HG02938 (cell line): ENCODE measurements around the gene CLINT1.

Source experiments
- ATAC-seq: cut with Tn5 transposase; IDR thresholded peaks from one replicate; pipeline ENCODE4 v1.9.1; 2021; ENCODE audit warnings: mild to moderate bottlenecking, moderate library complexity; ENCODE audit not compliant: unreplicated experiment

CLINT1 gene

DNA sequence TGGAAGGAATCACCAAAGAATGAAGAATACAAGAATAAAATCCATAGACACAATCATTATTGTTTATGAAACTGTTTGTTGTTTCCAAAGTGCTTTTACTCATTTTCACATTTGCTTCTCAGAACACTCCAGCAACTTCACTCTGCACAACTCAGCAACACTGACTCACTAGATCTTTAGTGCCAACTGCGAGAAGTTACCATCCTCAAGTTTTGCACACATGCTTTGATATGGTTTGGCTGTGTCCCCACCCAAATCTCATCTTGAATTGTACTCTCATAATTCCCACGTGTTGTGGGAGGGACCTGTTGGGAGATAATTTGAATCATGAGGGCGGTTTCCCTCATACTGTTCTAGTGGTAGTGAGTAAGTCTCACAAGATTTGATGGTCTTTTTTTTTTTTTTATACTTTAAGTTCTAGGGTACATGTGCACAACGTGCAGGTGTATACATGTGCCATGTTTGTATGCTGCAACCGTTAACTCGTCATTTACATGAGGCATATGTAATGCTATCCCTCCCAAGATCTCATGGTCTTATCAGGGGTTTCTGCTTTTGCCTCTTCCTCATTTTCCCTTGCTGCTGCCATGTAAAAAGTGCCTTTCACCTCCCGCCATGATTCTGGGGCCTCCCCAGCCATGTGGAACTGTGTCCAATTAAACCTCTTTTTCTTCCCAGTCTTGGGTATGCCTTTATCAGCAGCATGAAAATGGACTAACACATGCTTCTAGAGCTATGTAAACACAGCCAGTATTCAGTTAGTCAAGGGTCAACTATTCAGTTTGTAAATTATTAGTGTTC lies 36.9 kb downstream of the CLINT1 start:
- ATAC-seq = no peak

DNA sequence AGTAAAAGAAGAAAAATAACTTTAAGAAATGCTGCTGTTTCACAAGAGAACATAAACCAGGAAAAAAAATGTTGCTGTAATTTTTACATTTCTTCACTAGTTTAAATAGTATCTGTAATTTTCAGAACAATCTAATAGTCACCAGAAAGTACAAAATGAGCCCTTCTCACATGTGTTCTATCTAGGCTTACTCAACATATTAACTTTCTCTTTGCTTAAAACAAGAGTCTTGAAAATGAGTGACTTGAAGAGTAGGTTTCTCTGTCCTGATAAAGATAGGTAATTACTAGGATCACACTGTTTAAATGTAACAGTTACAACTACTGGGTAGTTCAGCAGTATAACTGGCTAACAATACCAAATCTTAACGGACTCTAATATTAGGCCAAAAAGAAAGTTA lies 37.5 kb downstream of the CLINT1 start:
- no peak for ATAC-seq

DNA sequence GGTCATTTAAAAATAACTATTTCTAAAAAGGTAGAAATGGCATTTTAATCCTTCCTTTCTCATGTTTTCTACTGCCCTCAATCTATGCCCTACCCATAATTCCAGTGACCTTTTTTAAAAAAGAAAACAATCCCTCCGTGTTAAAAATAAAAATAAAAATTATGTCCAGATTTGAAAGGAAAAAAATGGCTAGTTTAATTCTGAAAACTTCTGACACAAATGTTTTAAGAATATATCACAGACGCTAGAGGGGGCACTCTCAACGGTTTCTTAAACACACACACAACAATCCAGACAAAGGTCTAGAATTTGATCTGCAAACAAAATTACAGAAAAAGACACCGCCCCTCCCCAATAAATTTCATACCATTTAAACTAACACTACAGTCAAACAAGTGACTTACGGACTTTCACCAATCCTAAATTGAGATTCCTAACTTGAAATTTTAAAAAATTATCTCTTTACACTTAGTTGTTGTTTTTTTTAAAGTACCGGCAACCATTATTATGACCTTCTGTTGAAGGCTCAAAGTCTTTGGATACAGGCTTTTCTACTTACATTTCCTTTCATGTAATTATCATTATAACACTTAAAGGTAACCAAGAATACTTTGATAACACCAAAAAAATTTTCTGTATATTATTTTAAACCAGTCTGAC lies 38.2 kb downstream of the CLINT1 start:
- ATAC-seq = no peak

DNA sequence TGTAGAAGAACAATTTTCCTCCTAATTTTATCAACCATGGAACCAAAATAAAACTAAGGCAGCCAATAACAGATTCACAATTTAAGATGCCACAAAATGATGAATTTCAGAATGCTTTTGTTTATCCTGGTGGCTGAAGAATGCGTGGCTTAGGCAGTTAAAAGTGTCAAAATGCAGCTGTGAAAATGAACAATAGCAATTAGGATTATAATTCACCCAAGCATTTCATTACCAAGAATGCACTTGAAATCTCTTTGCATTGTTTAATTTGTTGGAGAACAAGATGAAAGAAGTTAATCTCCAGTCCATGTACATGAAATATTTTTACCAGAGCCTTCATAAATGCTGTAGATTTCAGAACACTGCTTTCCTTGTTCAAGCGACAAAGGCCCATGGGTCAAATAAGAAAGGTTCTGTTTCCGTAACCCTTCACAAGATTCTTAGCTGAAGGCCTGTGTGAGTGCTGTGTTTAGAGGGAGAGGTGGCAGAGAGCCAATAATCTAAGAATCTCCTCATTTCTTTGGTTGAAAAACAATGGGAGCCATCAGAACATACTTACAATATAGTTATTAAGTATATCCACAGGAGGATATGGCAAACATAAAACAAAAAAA lies 39.3 kb downstream of the CLINT1 start:
- ATAC-seq = no peak

DNA sequence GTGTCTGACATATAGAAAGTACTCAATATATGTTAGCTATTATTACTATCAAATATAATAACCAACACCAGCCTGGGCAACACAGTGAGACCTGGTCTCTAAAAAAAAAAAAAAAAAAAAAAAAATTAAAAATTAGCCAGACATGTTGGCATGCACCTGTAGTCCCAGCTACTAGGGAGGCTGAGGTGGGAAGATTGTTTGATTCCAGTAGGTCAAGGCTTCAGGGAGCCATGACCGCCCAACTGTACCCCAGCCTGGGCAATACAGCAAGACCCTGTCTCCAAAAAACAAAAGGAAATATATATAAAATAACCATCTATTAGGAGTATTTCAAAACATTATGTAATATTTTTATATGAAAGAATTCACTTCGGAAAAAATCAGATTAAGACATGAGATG lies 40.6 kb downstream of the CLINT1 start:
- no peak for ATAC-seq

DNA sequence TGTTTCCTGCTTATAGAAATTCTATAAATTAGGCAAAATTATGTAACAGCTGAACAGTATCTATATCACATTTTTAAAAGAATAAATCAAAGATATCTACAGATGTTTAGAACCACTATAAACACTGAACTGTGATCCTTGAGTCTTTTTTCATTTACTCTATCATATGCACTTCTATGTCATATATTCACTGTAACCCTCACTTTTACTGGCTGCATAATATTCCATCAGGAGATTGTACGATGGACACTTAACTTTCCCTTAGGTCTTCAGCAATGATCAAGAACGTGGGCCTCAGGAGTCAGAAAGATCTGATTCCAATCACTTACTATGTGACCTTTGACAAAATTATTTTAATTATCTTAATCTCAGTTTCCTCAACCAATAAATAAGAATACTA lies 41.0 kb downstream of the CLINT1 start:
- no peak for ATAC-seq

DNA sequence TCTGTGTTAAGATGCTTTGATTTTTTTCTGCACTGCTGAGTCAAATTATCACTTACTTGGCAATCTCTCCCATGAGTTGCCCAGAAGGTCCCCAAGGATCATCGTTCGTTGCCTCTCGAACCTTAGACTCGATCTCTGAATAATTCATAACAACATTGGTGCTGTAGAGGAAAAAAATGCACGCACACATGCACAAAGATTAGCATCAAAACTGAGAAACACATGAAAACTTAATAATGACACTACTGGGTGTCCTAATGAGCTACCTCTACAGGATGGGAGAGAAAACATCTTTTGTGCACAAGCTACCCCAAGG lies 41.6 kb downstream of the CLINT1 start:
- ATAC-seq = no peak

DNA sequence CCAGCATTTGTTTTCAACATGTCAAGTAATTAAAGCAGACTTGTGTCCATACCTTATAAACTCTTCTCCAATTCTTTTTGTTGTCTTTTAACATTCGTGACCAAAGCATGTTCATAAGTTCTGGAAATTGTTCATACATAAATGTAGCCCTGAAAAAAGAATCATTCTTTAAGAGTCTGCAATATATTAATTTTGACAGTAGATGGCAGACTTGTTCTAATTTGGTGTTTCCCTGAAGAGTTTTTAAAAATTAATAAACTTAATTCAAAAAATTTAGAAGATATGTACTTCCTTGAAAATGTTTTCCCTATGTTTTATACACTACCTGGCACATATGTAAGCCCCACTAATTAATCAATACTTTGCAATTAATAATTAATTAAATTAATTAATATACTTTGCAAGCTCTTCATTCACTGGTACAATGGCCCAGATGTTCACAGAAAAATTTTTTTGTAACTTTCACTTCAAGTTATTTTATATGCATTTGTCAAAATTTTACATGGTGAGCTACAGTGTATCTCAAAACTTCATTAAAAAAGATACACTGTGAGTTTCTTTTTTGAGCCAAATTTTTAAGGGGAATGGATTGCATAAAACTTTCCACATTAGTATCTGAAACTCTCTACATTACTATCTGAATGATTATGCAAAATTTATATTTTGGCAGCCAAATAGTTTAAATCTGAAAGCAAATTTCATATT lies 42.1 kb downstream of the CLINT1 start:
- ATAC-seq = no peak

DNA sequence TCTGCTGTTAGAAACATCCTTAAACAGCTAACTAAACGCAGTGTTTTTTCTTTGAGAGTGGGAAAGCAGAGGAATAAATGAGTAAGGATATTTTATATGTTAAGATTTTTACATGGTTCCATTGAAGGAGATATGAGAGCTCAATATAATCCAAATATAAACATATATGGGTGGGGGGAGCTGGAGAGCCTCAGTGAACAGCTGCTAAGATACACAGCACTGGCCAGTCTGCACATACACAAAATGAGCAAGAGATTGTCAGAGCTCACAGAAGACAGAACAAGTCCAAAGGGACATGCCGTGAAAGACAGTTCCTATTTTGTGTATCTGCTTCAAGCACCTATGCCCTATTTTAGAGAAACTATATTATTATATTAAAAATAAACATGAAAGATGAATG lies 46.9 kb downstream of the CLINT1 start:
- no peak for ATAC-seq

DNA sequence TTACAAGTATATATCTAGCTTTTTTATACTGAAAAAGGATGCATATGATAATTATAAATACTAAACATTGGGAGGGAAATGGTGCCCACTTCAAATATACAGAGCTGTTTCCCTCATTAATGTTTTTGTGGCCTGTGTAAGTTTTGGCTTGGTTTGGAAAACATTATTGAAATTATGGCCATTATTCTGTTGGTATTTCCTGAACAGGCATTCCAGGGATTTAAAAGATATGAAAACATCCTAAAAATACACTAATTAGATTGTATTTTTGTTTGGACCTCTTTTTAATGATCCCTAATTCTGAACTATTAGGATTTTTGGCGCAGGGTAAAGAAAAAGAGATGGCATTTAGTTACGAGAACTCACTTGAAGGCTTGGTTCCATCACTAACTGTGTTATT lies 50.9 kb downstream of the CLINT1 start:
- no peak for ATAC-seq

DNA sequence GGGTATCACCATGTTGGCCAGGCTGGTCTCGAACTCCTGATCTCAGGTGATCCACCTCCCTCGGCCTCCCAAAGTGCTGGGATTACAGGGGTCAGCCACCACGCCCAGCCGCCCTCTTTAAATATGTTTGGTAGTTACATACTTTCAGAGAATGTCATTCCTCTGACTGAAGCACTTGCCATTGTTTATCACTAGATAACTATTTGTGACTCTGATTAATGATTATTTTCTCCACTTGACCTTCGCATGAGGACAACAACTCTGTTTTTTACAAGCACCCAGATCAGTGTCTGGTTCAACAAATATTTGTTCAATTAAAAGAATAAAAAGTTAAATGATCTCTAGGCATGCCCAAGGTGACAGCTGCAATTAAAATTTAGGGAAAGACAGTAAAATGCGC lies 56.2 kb downstream of the CLINT1 start:
- no peak for ATAC-seq

DNA sequence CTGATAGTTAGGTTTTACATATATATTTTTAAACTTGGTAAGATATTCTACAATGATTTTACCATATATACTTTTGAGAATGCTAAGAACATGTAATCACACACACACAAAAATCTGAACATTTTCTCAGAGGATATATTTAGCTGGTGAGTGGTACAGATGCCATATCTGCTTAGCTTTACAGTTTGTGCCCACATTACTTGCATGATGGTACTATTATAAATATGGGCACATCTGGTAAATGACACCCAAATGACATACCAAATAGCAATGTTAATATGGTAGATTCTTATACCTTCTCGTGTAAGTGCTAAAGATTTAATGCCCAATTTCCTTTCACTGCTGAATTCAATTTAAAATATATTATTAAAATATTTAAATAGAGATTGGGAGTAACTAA lies 58.8 kb downstream of the CLINT1 start:
- ATAC-seq = no peak

DNA sequence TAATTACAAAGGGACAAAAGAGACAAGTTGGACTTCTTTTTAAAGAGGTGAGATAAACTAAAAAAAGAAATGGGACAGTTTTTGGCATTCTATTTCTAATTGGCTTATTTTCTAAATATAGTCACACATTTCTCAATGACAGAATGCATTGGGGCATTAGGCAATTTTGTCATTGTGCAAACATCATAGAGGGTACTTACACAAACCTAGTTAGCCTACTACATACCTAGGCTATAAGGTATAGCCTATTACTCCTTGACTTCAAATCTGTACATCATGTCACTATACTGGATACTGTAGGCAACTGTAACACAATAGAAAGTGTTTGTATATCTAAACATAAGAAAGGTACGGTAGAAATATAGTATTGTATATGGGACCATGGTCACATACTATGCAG lies 59.4 kb downstream of the CLINT1 start:
- no peak for ATAC-seq

DNA sequence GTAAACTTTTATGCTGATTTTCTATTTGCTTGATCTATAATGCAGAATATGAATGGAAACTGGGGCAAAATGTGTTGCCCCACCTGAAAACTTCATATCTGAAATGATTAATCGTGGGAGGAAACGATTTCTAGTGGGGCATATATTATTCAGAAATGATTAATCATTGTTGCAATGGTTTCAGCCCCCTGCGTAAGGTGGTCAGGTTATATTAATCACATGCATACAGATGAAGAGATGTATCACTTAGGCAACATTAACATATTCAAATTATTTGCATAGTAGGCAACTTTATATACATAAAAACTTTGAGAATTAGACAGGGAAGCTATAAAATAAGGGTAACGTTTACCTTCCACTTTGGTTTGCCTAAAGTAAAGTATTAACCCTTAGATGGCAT lies 65.6 kb downstream of the CLINT1 start:
- ATAC-seq = no peak

DNA sequence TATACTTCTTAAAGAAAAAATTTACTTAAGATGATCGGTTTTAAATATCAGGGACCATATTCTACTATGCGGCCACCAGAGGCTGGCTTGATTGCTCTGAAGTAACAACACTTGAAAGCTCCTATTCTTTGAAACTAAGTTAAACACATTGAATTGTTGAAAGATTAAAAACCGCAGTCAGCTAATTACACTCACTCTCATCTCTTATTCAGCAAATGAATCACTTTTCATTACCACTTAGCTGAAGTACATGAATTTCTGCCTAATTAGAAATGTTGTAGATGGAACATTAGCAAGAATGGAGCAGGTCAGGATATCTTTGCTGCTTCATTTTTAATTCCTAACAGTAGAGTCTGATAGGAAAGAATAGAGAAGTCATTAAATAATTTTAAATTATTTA lies 73.1 kb downstream of the CLINT1 start:
- ATAC-seq = no peak

DNA sequence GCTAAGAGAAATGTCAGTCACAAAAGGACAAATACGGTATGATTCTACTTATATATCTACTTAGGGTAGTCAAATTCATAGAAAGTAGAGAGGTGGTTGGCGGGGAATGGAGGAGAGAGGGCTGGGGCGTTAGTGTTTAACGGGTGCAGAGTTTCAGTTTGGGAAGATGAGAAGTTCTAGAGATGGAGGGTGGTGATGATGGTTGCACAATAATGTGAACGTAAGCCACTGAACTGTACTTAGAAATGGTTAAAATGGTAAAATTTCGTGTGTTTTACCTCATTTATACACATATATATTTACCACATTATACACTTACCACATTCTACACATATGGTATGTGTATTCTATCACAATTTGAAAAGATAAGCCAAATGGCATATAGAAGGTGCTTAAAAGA lies 79.7 kb downstream of the CLINT1 start:
- ATAC-seq = no peak

DNA sequence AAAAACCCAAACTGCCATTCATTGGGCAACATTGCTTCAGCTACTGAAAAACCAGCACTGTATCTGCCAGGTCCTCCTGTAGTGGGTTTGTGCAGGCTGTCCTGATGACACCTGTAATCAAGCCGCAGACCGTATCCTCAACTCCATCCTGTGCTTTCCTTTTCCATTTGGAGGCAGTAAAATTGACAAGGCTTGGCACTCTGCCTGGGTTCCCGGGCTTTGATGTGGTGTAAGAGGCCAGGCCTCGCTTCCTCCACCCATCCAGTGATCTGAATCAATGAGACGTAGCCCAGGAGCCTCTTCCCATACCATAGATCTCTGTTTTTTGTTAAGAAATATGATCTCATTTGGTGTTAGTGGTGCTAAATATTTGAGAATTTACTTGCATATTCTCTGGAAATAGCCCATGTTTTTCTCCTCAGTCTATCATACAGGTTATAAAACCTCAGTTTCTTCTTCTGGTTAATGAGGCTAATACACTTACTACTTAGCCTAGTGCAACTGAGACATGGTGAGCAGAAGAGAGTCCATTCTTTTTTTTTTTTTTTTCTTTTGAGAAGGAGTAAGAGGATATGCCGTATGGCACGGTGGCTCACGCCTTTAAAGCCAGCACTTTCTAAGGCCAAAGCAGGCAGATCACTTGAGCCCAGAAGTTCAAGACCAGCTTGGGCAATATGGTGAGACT lies 80.7 kb downstream of the CLINT1 start:
- no peak for ATAC-seq

DNA sequence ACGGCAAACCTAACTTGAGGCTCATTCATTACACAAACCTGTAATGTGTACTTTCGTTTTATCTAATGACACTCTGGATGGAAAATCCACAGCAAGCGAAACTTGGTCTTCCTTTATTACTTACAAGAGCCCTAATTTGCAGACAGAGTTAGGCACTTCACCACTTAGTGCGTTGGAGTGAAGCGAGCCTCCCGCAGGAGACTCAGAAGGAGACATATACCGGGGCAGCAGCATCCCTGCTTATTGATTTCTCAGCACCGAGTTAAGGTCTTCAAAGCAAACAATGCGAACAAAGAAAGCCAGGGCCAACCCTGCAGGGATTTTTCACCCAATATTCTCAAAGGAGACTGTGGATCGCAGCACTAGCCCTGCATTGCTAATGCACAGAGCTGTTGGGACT lies 86.8 kb downstream of the CLINT1 start:
- no peak for ATAC-seq

DNA sequence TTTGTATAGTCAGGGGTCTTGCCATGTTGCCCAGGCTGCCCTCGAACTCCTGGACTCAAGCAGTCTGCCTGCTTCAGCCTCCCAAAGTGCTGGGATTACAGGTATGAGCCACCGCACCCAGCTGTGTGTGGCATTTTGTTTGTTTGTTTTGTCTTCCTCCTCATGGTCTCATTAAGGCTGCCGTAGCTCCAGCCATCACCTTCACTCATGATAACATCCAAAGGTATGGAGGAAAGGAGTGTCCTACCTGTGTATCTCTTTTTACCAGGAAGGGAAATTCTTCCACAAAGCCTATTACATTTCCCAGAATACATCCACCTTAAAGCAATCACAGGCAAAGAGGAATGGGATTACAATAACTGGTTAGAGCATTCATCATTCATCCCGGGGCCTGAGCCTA lies 88.3 kb downstream of the CLINT1 start:
- ATAC-seq = no peak

DNA sequence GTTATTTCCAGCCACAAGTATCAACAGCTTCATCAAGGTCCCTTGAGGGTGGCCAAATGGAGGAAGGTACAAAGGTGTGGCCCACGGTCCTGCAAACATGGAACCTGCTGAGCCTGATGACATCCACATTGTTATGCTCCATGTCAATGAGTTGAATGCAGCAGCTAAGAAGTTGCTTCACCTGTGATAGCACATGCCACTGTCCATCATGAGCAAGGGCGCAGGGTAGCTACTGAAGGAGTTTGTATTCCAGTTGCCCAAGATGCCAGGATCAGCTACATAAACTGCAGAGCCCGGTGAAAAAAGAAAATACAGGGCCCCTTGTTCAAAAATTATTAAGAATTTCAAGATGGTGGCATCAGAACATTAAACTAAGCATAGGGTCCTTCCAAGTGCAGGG lies 91.3 kb downstream of the CLINT1 start:
- no peak for ATAC-seq

DNA sequence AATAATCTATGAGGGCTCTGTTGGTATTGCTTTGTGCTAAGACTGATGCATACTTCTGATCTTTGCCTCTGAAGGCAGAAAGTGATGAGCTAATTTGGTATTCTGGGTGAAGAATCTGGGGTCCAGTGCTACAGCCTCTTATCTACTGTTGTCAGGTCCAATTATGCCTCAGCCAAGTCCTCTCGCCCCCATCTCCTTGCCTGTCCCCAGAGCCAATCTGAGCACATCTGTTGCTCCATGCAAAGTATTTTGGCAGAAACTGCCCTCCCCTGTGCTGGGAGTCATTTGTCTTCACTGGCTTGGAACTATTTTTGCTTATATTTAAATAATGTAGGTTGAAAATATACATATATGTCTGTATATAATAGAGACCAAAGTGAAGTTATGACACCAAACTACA lies 92.0 kb downstream of the CLINT1 start:
- ATAC-seq = no peak
